C4-2B (cell line): ENCODE measurements around the gene DIDO1.

ENCODE experiments used
- ZFX ChIP-seq: fragments of 450-650 bp; IDR thresholded peaks from 2 replicates; pipeline ENCODE4 v1.6.1; 2017
- TF ChIP-seq, protein P1 (sequence below): fragments of 450-650 bp; conservative IDR thresholded peaks from 2 replicates; pipeline ENCODE4 v1.5.1; 2017; ENCODE audit warnings: mild to moderate bottlenecking

DNA sequence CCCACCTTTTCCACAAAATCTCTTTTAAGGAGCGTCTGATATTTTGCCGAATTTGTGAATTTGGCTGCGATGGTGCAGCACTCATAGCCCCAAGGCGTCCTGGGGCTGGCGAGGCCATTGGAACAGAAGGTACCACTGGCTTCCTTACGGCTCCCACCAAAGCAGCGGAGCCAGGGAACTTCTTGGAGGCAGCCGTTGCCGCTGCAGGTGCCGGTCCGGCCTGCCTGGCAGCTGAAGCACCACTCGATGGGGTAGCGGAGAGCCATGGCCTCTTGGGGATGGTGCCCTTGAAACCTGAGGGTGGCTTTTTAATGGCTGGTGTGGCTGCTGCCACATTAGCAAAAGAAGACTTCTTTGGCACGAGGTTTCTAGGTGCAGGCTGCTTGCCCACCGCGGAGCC lies 29.8 kb downstream of the DIDO1 start:
- TF ChIP-seq, protein P1, sequence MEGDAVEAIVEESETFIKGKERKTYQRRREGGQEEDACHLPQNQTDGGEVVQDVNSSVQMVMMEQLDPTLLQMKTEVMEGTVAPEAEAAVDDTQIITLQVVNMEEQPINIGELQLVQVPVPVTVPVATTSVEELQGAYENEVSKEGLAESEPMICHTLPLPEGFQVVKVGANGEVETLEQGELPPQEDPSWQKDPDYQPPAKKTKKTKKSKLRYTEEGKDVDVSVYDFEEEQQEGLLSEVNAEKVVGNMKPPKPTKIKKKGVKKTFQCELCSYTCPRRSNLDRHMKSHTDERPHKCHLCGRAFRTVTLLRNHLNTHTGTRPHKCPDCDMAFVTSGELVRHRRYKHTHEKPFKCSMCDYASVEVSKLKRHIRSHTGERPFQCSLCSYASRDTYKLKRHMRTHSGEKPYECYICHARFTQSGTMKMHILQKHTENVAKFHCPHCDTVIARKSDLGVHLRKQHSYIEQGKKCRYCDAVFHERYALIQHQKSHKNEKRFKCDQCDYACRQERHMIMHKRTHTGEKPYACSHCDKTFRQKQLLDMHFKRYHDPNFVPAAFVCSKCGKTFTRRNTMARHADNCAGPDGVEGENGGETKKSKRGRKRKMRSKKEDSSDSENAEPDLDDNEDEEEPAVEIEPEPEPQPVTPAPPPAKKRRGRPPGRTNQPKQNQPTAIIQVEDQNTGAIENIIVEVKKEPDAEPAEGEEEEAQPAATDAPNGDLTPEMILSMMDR: no peak
- no peak for TF ChIP-seq ZFX
